Measurements from ENCODE around the gene IFNB1. TPM values are rescaled to one million over a fixed set of nuclear protein-coding genes. Genes with fewer than 3 reads are reported as not detected.
A peak's percentile ranks its signal among the peaks of the same experiment; 100 is the strongest.

IFNB1 gene
- total RNA-seq, 2 experiments from 2014 or later: not detected

GRCh38 chr9:21070906-21071305, 6.8 kb downstream of the IFNB1 start:
- Histone ChIP-seq H3K4me1 (ENCODE audit: insufficient read depth, low read length) (no peaks in the 10 kb centered on the region), H3K27ac (ENCODE audit: low read depth in 1 of 2, low read length in 2 of 2) (no peak overlapping the region), H3K9me3 (ENCODE audit: control insufficient read depth in 1 of 2, insufficient read depth in 1 of 2, low read length in 2 of 2) (no peaks in the 10 kb centered on the region), H3K36me3 (ENCODE audit: insufficient read depth, low read length) (no peaks in the 10 kb centered on the region), H3K27me3 (ENCODE audit: control insufficient read depth in 1 of 2, insufficient read depth in 2 of 2, low read length in 2 of 2) (no peaks in the 10 kb centered on the region), H3K4me3 (ENCODE audit: low read length) (no peak overlapping the region)
- no peaks in the 10 kb centered on the region for H3K4me1 Mint-ChIP-seq (ENCODE audit: low read depth)
- H3K4me3 Mint-ChIP-seq: no peak overlapping the region
- intact Hi-C loops (cut with DNase I, micrococcal nuclease): no loop called here
- CTCF ChIA-PET: no interaction called here
- no peaks in the 10 kb centered on the region for H3K27me3 Mint-ChIP-seq
- no peaks in the 10 kb centered on the region for H3K36me3 Mint-ChIP-seq (ENCODE audit: low read depth)
- H3K27ac Mint-ChIP-seq: no peak overlapping the region
- no peaks in the 10 kb centered on the region for H3K9me3 Mint-ChIP-seq
- TF ChIP-seq, protein P1, sequence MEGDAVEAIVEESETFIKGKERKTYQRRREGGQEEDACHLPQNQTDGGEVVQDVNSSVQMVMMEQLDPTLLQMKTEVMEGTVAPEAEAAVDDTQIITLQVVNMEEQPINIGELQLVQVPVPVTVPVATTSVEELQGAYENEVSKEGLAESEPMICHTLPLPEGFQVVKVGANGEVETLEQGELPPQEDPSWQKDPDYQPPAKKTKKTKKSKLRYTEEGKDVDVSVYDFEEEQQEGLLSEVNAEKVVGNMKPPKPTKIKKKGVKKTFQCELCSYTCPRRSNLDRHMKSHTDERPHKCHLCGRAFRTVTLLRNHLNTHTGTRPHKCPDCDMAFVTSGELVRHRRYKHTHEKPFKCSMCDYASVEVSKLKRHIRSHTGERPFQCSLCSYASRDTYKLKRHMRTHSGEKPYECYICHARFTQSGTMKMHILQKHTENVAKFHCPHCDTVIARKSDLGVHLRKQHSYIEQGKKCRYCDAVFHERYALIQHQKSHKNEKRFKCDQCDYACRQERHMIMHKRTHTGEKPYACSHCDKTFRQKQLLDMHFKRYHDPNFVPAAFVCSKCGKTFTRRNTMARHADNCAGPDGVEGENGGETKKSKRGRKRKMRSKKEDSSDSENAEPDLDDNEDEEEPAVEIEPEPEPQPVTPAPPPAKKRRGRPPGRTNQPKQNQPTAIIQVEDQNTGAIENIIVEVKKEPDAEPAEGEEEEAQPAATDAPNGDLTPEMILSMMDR (IDR thresholded peaks at IDR 0.05): no peak
- DNase-seq: no peak
- POLR2A ChIA-PET: interaction anchor here (1.0 kb wide), 1 partner anchor 10 kb away, joined by 4 read pairs; no protein-coding TSS in a partner anchor
- ATAC-seq (ENCODE audit: poor library complexity): no peak

- H3K4me3 Mint-ChIP-seq: no peak overlapping the region
- Histone ChIP-seq H3K27me3 (ENCODE audit: control insufficient read depth in 1 of 2, insufficient read depth in 2 of 2, low read length in 2 of 2) (no peaks in the 10 kb centered on the region), H3K27ac (ENCODE audit: low read depth in 1 of 2, low read length in 2 of 2) (no peak overlapping the region), H3K4me3 (ENCODE audit: low read length) (no peak overlapping the region), H3K4me1 (ENCODE audit: insufficient read depth, low read length) (no peaks in the 10 kb centered on the region), H3K9me3 (ENCODE audit: control insufficient read depth in 1 of 2, insufficient read depth in 1 of 2, low read length in 2 of 2) (no peaks in the 10 kb centered on the region), H3K36me3 (ENCODE audit: insufficient read depth, low read length) (no peaks in the 10 kb centered on the region)
- H3K4me1 Mint-ChIP-seq (ENCODE audit: low read depth): no peaks in the 10 kb centered on the region
- ATAC-seq (ENCODE audit: poor library complexity) (no peak), DNase-seq (no peak)
- TF ChIP-seq, protein P1 (IDR thresholded peaks at IDR 0.05): no peak
- ChIA-PET CTCF (interaction anchor here (1.2 kb wide), 1 partner anchor 26 kb away, joined by 3 read pairs; no protein-coding TSS in a partner anchor), POLR2A (interaction anchor here (0.7 to 1.0 kb wide), 2 partner anchors 9 to 599 kb away, joined by 4 to 5 read pairs; no protein-coding TSS in a partner anchor)
- no peaks in the 10 kb centered on the region for H3K27me3 Mint-ChIP-seq
- no peaks in the 10 kb centered on the region for H3K36me3 Mint-ChIP-seq (ENCODE audit: low read depth)
- H3K27ac Mint-ChIP-seq: no peak overlapping the region
- intact Hi-C loops (cut with DNase I, micrococcal nuclease): no loop called here
- no peaks in the 10 kb centered on the region for H3K9me3 Mint-ChIP-seq
These were observed 7.6 kb downstream of the IFNB1 start for GRCh38 chr9:21070171-21070571.

DNA sequence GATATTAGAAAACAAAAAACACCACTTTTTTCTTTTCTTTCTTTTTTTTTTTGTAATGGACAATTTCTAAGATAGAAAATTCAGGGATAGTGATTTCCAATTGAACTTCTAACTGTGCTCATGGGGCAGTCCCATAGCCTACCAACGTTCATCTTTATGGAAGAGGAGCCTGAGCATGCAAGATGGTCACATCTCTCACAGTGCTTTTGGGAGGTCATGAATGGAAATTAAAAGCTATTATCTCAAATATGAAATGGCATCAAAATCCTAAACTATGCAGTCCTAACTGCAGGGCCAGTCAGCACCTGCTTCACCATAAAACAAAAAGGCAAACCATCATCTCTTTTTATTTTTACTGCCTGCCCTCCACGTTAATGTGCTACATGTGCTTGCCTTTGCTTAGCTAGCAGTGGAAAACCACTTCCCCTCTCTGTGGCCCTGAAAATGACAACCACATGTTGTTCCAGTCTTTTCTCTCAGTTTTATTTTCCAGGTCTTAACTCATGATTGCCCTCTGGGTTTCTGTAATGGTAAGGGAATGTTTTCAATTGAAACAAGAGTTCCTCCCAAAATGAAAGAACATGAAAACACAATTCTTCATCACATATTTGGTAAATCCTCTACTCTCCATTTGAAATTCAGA, 16.7 kb downstream of the IFNB1 start:
- no peaks in the 10 kb centered on the region for H3K36me3 Mint-ChIP-seq (ENCODE audit: low read depth)
- Histone ChIP-seq H3K27me3 (ENCODE audit: control insufficient read depth in 1 of 2, insufficient read depth in 2 of 2, low read length in 2 of 2) (no peaks in the 10 kb centered on the region), H3K4me3 (ENCODE audit: low read length) (no peak overlapping the region), H3K36me3 (ENCODE audit: insufficient read depth, low read length) (no peaks in the 10 kb centered on the region), H3K27ac (ENCODE audit: low read depth in 1 of 2, low read length in 2 of 2) (no peak overlapping the region), H3K4me1 (ENCODE audit: insufficient read depth, low read length) (peaks cover 4% of the 10 kb centered on the region), H3K9me3 (ENCODE audit: control insufficient read depth in 1 of 2, insufficient read depth in 1 of 2, low read length in 2 of 2) (no peaks in the 10 kb centered on the region)
- H3K4me1 Mint-ChIP-seq (ENCODE audit: low read depth): peaks cover 18% of the 10 kb centered on the region
- peak overlapping the region; percentile 27 for H3K27ac Mint-ChIP-seq
- no peaks in the 10 kb centered on the region for H3K9me3 Mint-ChIP-seq
- ChIA-PET POLR2A (interaction anchor here (1.2 to 1.8 kb wide), 3 partner anchors 10 to 438 kb away, joined by 4 to 6 read pairs (median 4); partner anchors contain the start of gene MLLT3), CTCF (no interaction called here)
- ATAC-seq (ENCODE audit: poor library complexity): no peak
- peak in 2 of 14 experiments; percentile 11 to 48 for DNase-seq
- H3K27me3 Mint-ChIP-seq: no peaks in the 10 kb centered on the region
- no peak overlapping the region for H3K4me3 Mint-ChIP-seq
- intact Hi-C loops (cut with DNase I, micrococcal nuclease): no loop called here
- TF ChIP-seq, protein P1 (IDR thresholded peaks at IDR 0.05): no peak

Data from CD4-positive, alpha-beta T cell (primary cell).